Measurements from ENCODE around the gene CTNNA3.

Gene CTNNA3

GRCh38 chr10:66844176-66844942 lies 851.6 kb downstream of the CTNNA3 start:
- no peak for DNase-seq

- DNase-seq: no peak
Observed at GRCh38 chr10:66843396-66843795, 852.6 kb downstream of the CTNNA3 start.

- DNase-seq: no peak
Observed at GRCh38 chr10:66842867-66843266, 853.1 kb downstream of the CTNNA3 start.

GRCh38 chr10:66842371-66842770 lies 853.6 kb downstream of the CTNNA3 start:
- DNase-seq: no peak

GRCh38 chr10:66838656-66839055 lies 857.3 kb downstream of the CTNNA3 start:
- DNase-seq: no peak

GRCh38 chr10:66837990-66838389 lies 858.0 kb downstream of the CTNNA3 start:
- DNase-seq: no peak

- DNase-seq: no peak
Observed at GRCh38 chr10:66837335-66837734, 858.7 kb downstream of the CTNNA3 start.

- DNase-seq: no peak
Observed at GRCh38 chr10:66836771-66837170, 859.2 kb downstream of the CTNNA3 start.

- no peak for DNase-seq
Observed at GRCh38 chr10:66836057-66836456, 859.9 kb downstream of the CTNNA3 start.

- no peak for DNase-seq
Observed at GRCh38 chr10:66835400-66835799, 860.6 kb downstream of the CTNNA3 start.

GRCh38 chr10:66834802-66835201 lies 861.2 kb downstream of the CTNNA3 start:
- DNase-seq: no peak

GRCh38 chr10:66833861-66834260 lies 862.1 kb downstream of the CTNNA3 start:
- no peak for DNase-seq

GRCh38 chr10:66832781-66833422 lies 863.1 kb downstream of the CTNNA3 start:
- DNase-seq: no peak

- no peak for DNase-seq
Observed at GRCh38 chr10:66828957-66829356, 867.0 kb downstream of the CTNNA3 start.

- DNase-seq: no peak
Observed at GRCh38 chr10:66827353-66827752, 868.6 kb downstream of the CTNNA3 start.

- no peak for DNase-seq
Observed at GRCh38 chr10:66823301-66823700, 872.7 kb downstream of the CTNNA3 start.

GRCh38 chr10:66822801-66823200 lies 873.2 kb downstream of the CTNNA3 start:
- DNase-seq: no peak

- no peak for DNase-seq
Observed at GRCh38 chr10:66819691-66820090, 876.3 kb downstream of the CTNNA3 start.

- DNase-seq: no peak
Observed at GRCh38 chr10:66813122-66813521, 882.9 kb downstream of the CTNNA3 start.

GRCh38 chr10:66811211-66811610 lies 884.8 kb downstream of the CTNNA3 start:
- DNase-seq: no peak

- no peak for DNase-seq
Observed at GRCh38 chr10:66809402-66809801, 886.6 kb downstream of the CTNNA3 start.

- no peak for DNase-seq
Observed at GRCh38 chr10:66805612-66806011, 890.4 kb downstream of the CTNNA3 start.

GRCh38 chr10:66804962-66805361 lies 891.0 kb downstream of the CTNNA3 start:
- DNase-seq: no peak

GRCh38 chr10:66803174-66803573 lies 892.8 kb downstream of the CTNNA3 start:
- DNase-seq: no peak

GRCh38 chr10:66799474-66799873 lies 896.5 kb downstream of the CTNNA3 start:
- no peak for DNase-seq

Data from activated CD4-positive, CD25-positive, alpha-beta regulatory T cell treated with anti-CD3 and anti-CD28 coated beads, Interleukin-2, amount 50 U/mL, for 72 hours (primary cell).